ENCODE results near the gene COX7A1.

DNA sequence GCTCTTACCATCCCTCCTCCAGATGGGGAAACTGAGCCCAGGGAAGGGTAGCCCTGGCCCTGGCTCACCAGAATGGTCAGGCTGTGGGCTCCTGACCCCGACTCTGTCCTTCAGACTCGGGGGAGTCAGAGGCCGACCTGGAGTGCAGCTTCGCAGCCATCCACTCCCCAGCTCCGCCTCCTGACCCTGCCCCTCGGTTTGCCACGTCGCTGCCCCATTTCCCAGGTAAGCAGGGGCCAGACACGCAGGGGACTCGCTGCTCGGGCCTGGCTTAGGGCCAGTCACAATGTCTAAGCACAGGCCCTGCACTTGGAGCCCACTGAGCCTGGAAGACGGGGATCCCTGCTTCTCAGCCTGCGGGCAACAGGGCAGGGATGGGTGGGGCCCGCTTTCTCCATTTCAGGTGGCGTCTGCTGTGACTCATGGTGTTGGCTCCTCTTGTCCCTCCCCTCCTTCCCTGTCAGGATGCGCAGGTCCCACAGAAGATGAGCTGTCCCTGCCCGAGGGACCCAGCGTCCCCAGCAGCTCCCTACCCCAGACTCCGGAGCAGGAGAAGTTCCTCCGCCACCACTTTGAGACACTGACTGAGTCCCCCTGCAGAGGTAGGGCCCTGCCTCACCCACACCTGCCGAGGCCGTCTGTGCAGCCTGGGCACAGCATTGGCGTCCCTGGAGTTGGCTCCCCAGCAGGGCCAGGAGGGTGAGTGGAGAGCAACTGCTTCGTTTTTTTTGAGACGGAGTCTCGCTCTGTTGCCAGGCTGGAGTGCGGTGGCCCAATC lies 50.5 kb downstream of the COX7A1 start:
- TF ChIP-seq, protein P1, sequence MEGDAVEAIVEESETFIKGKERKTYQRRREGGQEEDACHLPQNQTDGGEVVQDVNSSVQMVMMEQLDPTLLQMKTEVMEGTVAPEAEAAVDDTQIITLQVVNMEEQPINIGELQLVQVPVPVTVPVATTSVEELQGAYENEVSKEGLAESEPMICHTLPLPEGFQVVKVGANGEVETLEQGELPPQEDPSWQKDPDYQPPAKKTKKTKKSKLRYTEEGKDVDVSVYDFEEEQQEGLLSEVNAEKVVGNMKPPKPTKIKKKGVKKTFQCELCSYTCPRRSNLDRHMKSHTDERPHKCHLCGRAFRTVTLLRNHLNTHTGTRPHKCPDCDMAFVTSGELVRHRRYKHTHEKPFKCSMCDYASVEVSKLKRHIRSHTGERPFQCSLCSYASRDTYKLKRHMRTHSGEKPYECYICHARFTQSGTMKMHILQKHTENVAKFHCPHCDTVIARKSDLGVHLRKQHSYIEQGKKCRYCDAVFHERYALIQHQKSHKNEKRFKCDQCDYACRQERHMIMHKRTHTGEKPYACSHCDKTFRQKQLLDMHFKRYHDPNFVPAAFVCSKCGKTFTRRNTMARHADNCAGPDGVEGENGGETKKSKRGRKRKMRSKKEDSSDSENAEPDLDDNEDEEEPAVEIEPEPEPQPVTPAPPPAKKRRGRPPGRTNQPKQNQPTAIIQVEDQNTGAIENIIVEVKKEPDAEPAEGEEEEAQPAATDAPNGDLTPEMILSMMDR (IDR thresholded peaks at IDR 0.05): no peak
- TF ChIP-seq POLR2A (IDR thresholded peaks at IDR 0.05): no peak
